HL-60 (cell line): ENCODE results near the gene OSBPL10.

Experiments used
- DNase-seq, 2 experiments: peaks; one replicate each; pipeline ENCODE4 v3.0.0-alpha.2; 2010 to 2020; ENCODE audit warnings: low read depth in 1 of 2, low spot score in 1 of 2
- H3K27ac ChIP-seq: fragments of 250-450 bp; sonication (Bioruptor Pico); replicated peaks from 2 replicates; pipeline ENCODE4 v1.5.1; 2020; ENCODE audit warnings: mild to moderate bottlenecking, moderate library complexity
- H3K27me3 ChIP-seq: fragments of 250-450 bp; sonication (Bioruptor Pico); 2 replicates; pipeline ENCODE4 v1.5.1; 2021; ENCODE audit warnings: mild to moderate bottlenecking, moderate library complexity; ENCODE audit not compliant: insufficient read depth, poor library complexity, severe bottlenecking
- H3K4me3 ChIP-seq: replicated peaks from 2 replicates; pipeline ENCODE4 v1.5.1; 2011; ENCODE audit warnings: mild to moderate bottlenecking, control low read depth, low read length; ENCODE audit not compliant: insufficient read depth
- CTCF ChIP-seq: IDR thresholded peaks from one replicate; pipeline ENCODE4 v1.5.1; 2011; ENCODE audit warnings: low read length, control low read depth, inconsistent platforms; ENCODE audit not compliant: insufficient read depth
- GABPA ChIP-seq: IDR thresholded peaks from 2 replicates; pipeline ENCODE4 v1.6.1; 2012; ENCODE audit warnings: low read depth
- POLR2AphosphoS5 ChIP-seq: IDR thresholded peaks from 2 replicates; pipeline ENCODE4 v1.6.1; 2012; ENCODE audit warnings: low read depth
- REST ChIP-seq: IDR thresholded peaks from 2 replicates; pipeline ENCODE4 v1.6.1; 2012; ENCODE audit warnings: low read depth; ENCODE audit not compliant: insufficient replicate concordance
- SPI1 ChIP-seq: IDR thresholded peaks from 2 replicates; pipeline ENCODE4 v1.6.1; 2012; ENCODE audit warnings: low read depth, mild to moderate bottlenecking, borderline replicate concordance

The OSBPL10 gene

GRCh38 chr3:31707286-31707685 is 273.8 kb downstream of the OSBPL10 start:
- no peaks in the 10 kb centered on the region for H3K27me3 ChIP-seq
- no peak for DNase-seq
- TF ChIP-seq GABPA (no peak), CTCF (no peak), SPI1 (no peak), POLR2AphosphoS5 (no peak), REST (no peak)
- no peak overlapping the region for H3K4me3 ChIP-seq
- H3K27ac ChIP-seq: no peak overlapping the region

- no peak for DNase-seq
- TF ChIP-seq GABPA (no peak), POLR2AphosphoS5 (no peak), SPI1 (no peak), REST (no peak), CTCF (no peak)
- Histone ChIP-seq H3K27me3 (no peaks in the 10 kb centered on the region), H3K4me3 (no peak overlapping the region), H3K27ac (no peak overlapping the region)
These were observed 275.3 kb downstream of the OSBPL10 start for GRCh38 chr3:31705736-31706135.

- TF ChIP-seq REST: no peak
- TF ChIP-seq CTCF: no peak
- TF ChIP-seq SPI1: no peak
- TF ChIP-seq GABPA: no peak
- TF ChIP-seq POLR2AphosphoS5: no peak
- DNase-seq: peak in 1 of 2 experiments; percentile 22
- no peak overlapping the region for H3K27ac ChIP-seq
- H3K4me3 ChIP-seq: no peak overlapping the region
- H3K27me3 ChIP-seq: no peaks in the 10 kb centered on the region
These were observed 276.4 kb downstream of the OSBPL10 start for GRCh38 chr3:31704591-31705179.
